Measurements from ENCODE around the gene KRT84. TPM values are rescaled to one million over a fixed set of nuclear protein-coding genes. Genes with fewer than 3 reads are reported as not detected.

The KRT84 gene
- total RNA-seq, 2 donors from 2014 or later: not detected

- peak; percentile 22 for DNase-seq (ENCODE audit: low spot score)
- Histone ChIP-seq H3K9me3 (no peaks in the 10 kb centered on the region), H3K4me1 (replicated peaks) (no peaks in the 10 kb centered on the region), H3K27ac (no peak overlapping the region), H3K4me3 (no peak overlapping the region), H3K36me3 (no peaks in the 10 kb centered on the region), H3K27me3 (replicated peaks; ENCODE audit: insufficient read depth) (no peaks in the 10 kb centered on the region)
- 30% methylated on average over 9 of the region's 9 CpGs for WGBS
- intact Hi-C loops (cut with DNase I): no loop called here
- TF ChIP-seq POLR2AphosphoS5 (IDR thresholded peaks at IDR 0.05) (no peak), POLR2A (IDR thresholded peaks at IDR 0.05) (no peak), CTCF (IDR thresholded peaks at IDR 0.05) (no peak)
Measured at GRCh38 chr12:52389313-52390207, 4.1 kb upstream of the KRT84 start.

GRCh38 chr12:52387859-52388258 is 2.4 kb upstream of the KRT84 start:
- no peak overlapping the region for H3K27ac ChIP-seq
- intact Hi-C loops (cut with DNase I): no loop called here
- no peak for DNase-seq (ENCODE audit: low spot score)
- 74% methylated on average over 2 of the region's 2 CpGs for WGBS
- no peaks in the 10 kb centered on the region for H3K36me3 ChIP-seq
- H3K4me1 ChIP-seq (replicated peaks): no peaks in the 10 kb centered on the region
- no peaks in the 10 kb centered on the region for H3K27me3 ChIP-seq (replicated peaks; ENCODE audit: insufficient read depth)
- no peaks in the 10 kb centered on the region for H3K9me3 ChIP-seq
- H3K4me3 ChIP-seq: no peak overlapping the region
- TF ChIP-seq POLR2AphosphoS5 (IDR thresholded peaks at IDR 0.05) (no peak), POLR2A (IDR thresholded peaks at IDR 0.05) (no peak), CTCF (IDR thresholded peaks at IDR 0.05) (no peak)

- TF ChIP-seq POLR2A (IDR thresholded peaks at IDR 0.05) (no peak), POLR2AphosphoS5 (IDR thresholded peaks at IDR 0.05) (no peak), CTCF (IDR thresholded peaks at IDR 0.05) (no peak)
- Histone ChIP-seq H3K4me3 (no peak overlapping the region), H3K27me3 (replicated peaks; ENCODE audit: insufficient read depth) (no peaks in the 10 kb centered on the region), H3K27ac (no peak overlapping the region), H3K36me3 (no peaks in the 10 kb centered on the region), H3K4me1 (replicated peaks) (no peaks in the 10 kb centered on the region), H3K9me3 (no peaks in the 10 kb centered on the region)
- intact Hi-C loops (cut with DNase I): no loop called here
- no peak for DNase-seq (ENCODE audit: low spot score)
- 91% methylated on average over 3 of the region's 3 CpGs for WGBS
Measured at GRCh38 chr12:52383331-52383730, 2.1 kb downstream of the KRT84 start.

GRCh38 chr12:52382854-52383253 is 2.6 kb downstream of the KRT84 start:
- H3K27ac ChIP-seq: no peak overlapping the region
- intact Hi-C loops (cut with DNase I): no loop called here
- no peak overlapping the region for H3K4me3 ChIP-seq
- no peaks in the 10 kb centered on the region for H3K9me3 ChIP-seq
- H3K4me1 ChIP-seq (replicated peaks): no peaks in the 10 kb centered on the region
- 86% methylated on average over 2 of the region's 2 CpGs for WGBS
- no peaks in the 10 kb centered on the region for H3K36me3 ChIP-seq
- TF ChIP-seq POLR2AphosphoS5 (IDR thresholded peaks at IDR 0.05) (no peak), POLR2A (IDR thresholded peaks at IDR 0.05) (no peak), CTCF (IDR thresholded peaks at IDR 0.05) (no peak)
- DNase-seq (ENCODE audit: low spot score): no peak
- no peaks in the 10 kb centered on the region for H3K27me3 ChIP-seq (replicated peaks; ENCODE audit: insufficient read depth)

- DNase-seq (ENCODE audit: low spot score): no peak
- Histone ChIP-seq H3K4me1 (replicated peaks) (no peaks in the 10 kb centered on the region), H3K27ac (no peak overlapping the region), H3K4me3 (no peak overlapping the region), H3K36me3 (no peaks in the 10 kb centered on the region), H3K9me3 (no peaks in the 10 kb centered on the region), H3K27me3 (replicated peaks; ENCODE audit: insufficient read depth) (no peaks in the 10 kb centered on the region)
- no peak for TF ChIP-seq POLR2AphosphoS5 (IDR thresholded peaks at IDR 0.05)
- WGBS: 96% methylated on average over 8 of the region's 8 CpGs
- intact Hi-C loops (cut with DNase I): no loop called here
Measured at GRCh38 chr12:52381206-52381605, 4.2 kb downstream of the KRT84 start.
